Endothelial cell of umbilical vein (primary cell): ENCODE results near the gene ACOX3. TPM values are rescaled to one million over a fixed set of nuclear protein-coding genes. Genes with fewer than 3 reads are reported as not detected.

Experiments
- BruUV-seq: library from RNA; stranded (reverse); fragments of 400-500 nt; replicated peaks from 2 replicates; lab custom pipeline; 2021; lab: Mats Ljungman, UMichigan
- CTCF ChIA-PET: fragments of 300-600, 350-600 bp; sonication (Branson Sonifier 250); formaldehyde crosslinking; loops from one replicate; lab custom pipeline; 2021; ENCODE audit warnings: antibody characterized with exemption, inconsistent platforms; lab: Charles Lee
- POLR2A ChIA-PET: fragments of 300-600, 350-600 bp; sonication (Branson Sonifier 250); formaldehyde crosslinking; loops from one replicate; lab custom pipeline; 2021; ENCODE audit warnings: antibody characterized with exemption, inconsistent platforms; lab: Charles Lee
- DNase-seq: peaks from one replicate; pipeline ENCODE4 v3.0.0-alpha.2; 2011; ENCODE audit warnings: low read depth, low spot score
- FAIRE-seq: peaks from 2 replicates; lab custom pipeline; 2011; peaks lifted over from hg19 to GRCh38; lab: Jason Lieb, UNC
- H2AFZ ChIP-seq: 2 replicates; pipeline ENCODE4 v1.6.0; 2012; ENCODE audit warnings: low read depth, low read length, control low read depth, inconsistent platforms
- H3K27ac ChIP-seq: 2 replicates; pipeline ENCODE4 v1.5.1; 2011; ENCODE audit warnings: low read depth, mild to moderate bottlenecking, control low read depth, low read length, moderate library complexity; ENCODE audit not compliant: insufficient read depth
- H3K27me3 ChIP-seq, 2 experiments: 2 replicates each; pipeline versions ENCODE4 v1.6.0 to v1.6.1; 2011; ENCODE audit warnings: low read length in 2 of 2, mixed read lengths in 1 of 2; ENCODE audit not compliant: control insufficient read depth in 2 of 2, insufficient read depth in 2 of 2
- H3K36me3 ChIP-seq, 2 experiments: 2 replicates in 1 of 2; 3 replicates in 1 of 2; pipeline ENCODE4 v1.5.1; 2011; ENCODE audit warnings: low read length in 2 of 2, mild to moderate bottlenecking in 1 of 2, moderate library complexity in 1 of 2; ENCODE audit not compliant: control insufficient read depth in 2 of 2, insufficient read depth in 2 of 2; ENCODE audit errors: extremely low read depth in 1 of 2
- H3K4me1 ChIP-seq: 3 replicates; pipeline ENCODE4 v1.5.1; 2011; ENCODE audit warnings: mild to moderate bottlenecking, low read length; ENCODE audit not compliant: control insufficient read depth, insufficient read depth; ENCODE audit errors: extremely low read depth
- H3K4me2 ChIP-seq: 2 replicates; pipeline ENCODE4 v1.6.1; 2011; ENCODE audit warnings: low read length, control low read depth, mixed read lengths; ENCODE audit not compliant: insufficient read depth
- H3K4me3 ChIP-seq, 3 experiments: fragments of 200-600 bp in 1 of 3; sonication (generic), shearing (Covaris generic) in 1 of 3; replicated peaks in 1 of 3; 2 replicates each; pipeline ENCODE4 v1.5.1; 2011 to 2016; ENCODE audit warnings: control low read depth in 3 of 3, low read length in 3 of 3, mild to moderate bottlenecking in 2 of 3, inconsistent platforms in 1 of 3, low read depth in 1 of 3, moderate library complexity in 1 of 3; ENCODE audit not compliant: insufficient read depth in 1 of 3
- H3K79me2 ChIP-seq: 2 replicates; pipeline ENCODE4 v1.6.0; 2012; ENCODE audit warnings: low read length, inconsistent platforms; ENCODE audit not compliant: control insufficient read depth, insufficient read depth
- H3K9ac ChIP-seq: replicated peaks from 2 replicates; pipeline ENCODE3; 2011; ENCODE audit warnings: low read length, control low read depth; ENCODE audit not compliant: insufficient read depth; ENCODE audit errors: extremely low read depth
- H3K9me1 ChIP-seq: replicated peaks from 3 replicates; pipeline ENCODE4 v1.6.0; 2011; ENCODE audit warnings: mild to moderate bottlenecking, low read length; ENCODE audit not compliant: control insufficient read depth, insufficient read depth; ENCODE audit errors: extremely low read depth
- H3K9me3 ChIP-seq: replicated peaks from 2 replicates; pipeline ENCODE4 v1.5.1; 2012; ENCODE audit warnings: low read length, inconsistent platforms; ENCODE audit not compliant: control insufficient read depth, insufficient read depth
- H4K20me1 ChIP-seq: replicated peaks from 2 replicates; pipeline ENCODE3; 2011; ENCODE audit warnings: mild to moderate bottlenecking, low read length; ENCODE audit not compliant: control insufficient read depth, insufficient read depth; ENCODE audit errors: extremely low read depth
- CTCF ChIP-seq, 2 donors: IDR thresholded peaks; 1 replicate in 1 of 2; 2 replicates in 1 of 2; pipeline ENCODE4 v1.5.1; 2011; ENCODE audit warnings: low read length in 2 of 2, mild to moderate bottlenecking in 2 of 2, moderate library complexity in 2 of 2, control low read depth in 1 of 2, inconsistent platforms in 1 of 2, low read depth in 1 of 2; ENCODE audit not compliant: insufficient read depth in 1 of 2; ENCODE audit errors: extremely low read depth in 1 of 2
- EZH2 ChIP-seq: IDR thresholded peaks from 2 replicates; pipeline ENCODE4 v1.6.1; 2012; ENCODE audit warnings: borderline replicate concordance, low read depth, mild to moderate bottlenecking, moderate library complexity, low read length, inconsistent platforms; ENCODE audit not compliant: severe bottlenecking
- FOS ChIP-seq: IDR thresholded peaks from 2 replicates; pipeline ENCODE4 v1.6.1; 2011; ENCODE audit warnings: mild to moderate bottlenecking, low read length, moderate library complexity, borderline replicate concordance; ENCODE audit not compliant: insufficient read depth
- GATA2 ChIP-seq: IDR thresholded peaks from 2 replicates; pipeline ENCODE4 v1.7.0; 2011; ENCODE audit warnings: low read depth, mild to moderate bottlenecking, moderate library complexity, mixed read lengths, low read length; ENCODE audit not compliant: insufficient read length, insufficient read depth
- JUN ChIP-seq: IDR thresholded peaks from 2 replicates; pipeline ENCODE4 v1.6.1; 2011; ENCODE audit warnings: borderline replicate concordance, low read depth; ENCODE audit not compliant: insufficient read length, insufficient read depth
- MYC ChIP-seq: IDR thresholded peaks from one replicate; pipeline ENCODE4 v1.6.1; 2011; ENCODE audit warnings: mild to moderate bottlenecking, low read depth, low read length
- POLR2A ChIP-seq: IDR thresholded peaks from 2 replicates; pipeline ENCODE4 v1.6.1; 2012; ENCODE audit warnings: low read depth, mild to moderate bottlenecking, control low read depth, low read length
- POLR2AphosphoS5 ChIP-seq: IDR thresholded peaks from 2 replicates; pipeline ENCODE4 v1.6.1; 2012; ENCODE audit warnings: low read depth, mild to moderate bottlenecking, control low read depth, low read length, moderate library complexity; ENCODE audit not compliant: insufficient read depth
- dilution Hi-C: fragments of 300-500 bp; cut with MboI; formaldehyde crosslinking; loops from one replicate; pipeline ENCODE4 v1.15.0; 2019; ENCODE audit warnings: low sequenced_read_pairs; ENCODE audit not compliant: extremely low pct_ligation_motif_present
- intact Hi-C: fragments of 100-400 bp; cut with micrococcal nuclease; formaldehyde crosslinking; loops from one replicate; pipeline ENCODE4 v1.10.0; 2022
- polyA plus RNA-seq, 4 experiments: library from polyadenylated mRNA; depleted of rRNA in 3 of 4; stranded (reverse) in 3 of 4; unstranded in 1 of 4; fragments of >200 nt; gene quantifications; 2 replicates each; pipeline versions ENCODE4 v1.2.1 to v1.2.3, GENCODE V29; 2011 to 2012; ENCODE audit warnings: missing spikeins in 1 of 4
- total RNA-seq: library from RNA; stranded (reverse); gene quantifications from 2 replicates; pipeline ENCODE4 v1.2.3, GENCODE V29; 2021
- TF ChIP-seq, protein P1 (sequence below): IDR thresholded peaks from 2 replicates; pipeline ENCODE4 v1.6.1; 2011; ENCODE audit not compliant: insufficient read depth, insufficient read length

The ACOX3 gene
- total and polyA plus RNA-seq, 2 donors (not counting 3 experiments of a cell fraction or from before 2014, with no cell fraction given) = 13.0 to 26.3 TPM

GRCh38 chr4:8387194-8387593 is 53.3 kb downstream of the ACOX3 start:
- Histone ChIP-seq H3K27ac (no peak overlapping the region), H3K4me1 (peaks cover 8% of the 10 kb centered on the region), H2AFZ (no peak overlapping the region), H3K9me3 (no peaks in the 10 kb centered on the region), H3K9me1 (no peaks in the 10 kb centered on the region), H3K4me2 (no peak overlapping the region), H3K79me2 (no peaks in the 10 kb centered on the region), H4K20me1 (no peaks in the 10 kb centered on the region), H3K9ac (no peak overlapping the region), H3K27me3 (no peaks in the 10 kb centered on the region), H3K4me3 (no peak overlapping the region), H3K36me3 (peaks cover 0 to 9% of the 10 kb centered on the region in 2 experiments)
- dilution Hi-C loops = no loop called here
- DNase-seq = no peak
- no TSS peak for BruUV-seq
- intact Hi-C loops = no loop called here
- TF ChIP-seq JUN (no peak), MYC (no peak), POLR2A (no peak), FOS (no peak), GATA2 (no peak), POLR2AphosphoS5 (no peak), CTCF (IDR thresholded peaks at IDR 0.05; ENCODE audit: extremely low read depth in 1 of 2, insufficient read depth in 1 of 2, low read depth in 1 of 2, low read length in 2 of 2) (no peak), EZH2 (no peak)
- TF ChIP-seq, protein P1, sequence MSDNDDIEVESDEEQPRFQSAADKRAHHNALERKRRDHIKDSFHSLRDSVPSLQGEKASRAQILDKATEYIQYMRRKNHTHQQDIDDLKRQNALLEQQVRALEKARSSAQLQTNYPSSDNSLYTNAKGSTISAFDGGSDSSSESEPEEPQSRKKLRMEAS = no peak
- ChIA-PET POLR2A (no interaction called here), CTCF (interaction anchor here (2.9 kb wide), 1 partner anchor 16 kb away, joined by 8 read pairs; no protein-coding TSS in a partner anchor)
- FAIRE-seq = no peak
